22Rv1 (cell line): Measurements from ENCODE around the gene PCNX1.

Experiments
- ZFX ChIP-seq: fragments of 450-650 bp; IDR thresholded peaks from 2 replicates; pipeline ENCODE4 v1.6.1; 2017; ENCODE audit warnings: antibody characterized with exemption, borderline replicate concordance
- TF ChIP-seq, protein P1 (sequence below): fragments of 450-650 bp; IDR thresholded peaks from 2 replicates; pipeline ENCODE4 v1.5.1; 2017; ENCODE audit warnings: mild to moderate bottlenecking

DNA sequence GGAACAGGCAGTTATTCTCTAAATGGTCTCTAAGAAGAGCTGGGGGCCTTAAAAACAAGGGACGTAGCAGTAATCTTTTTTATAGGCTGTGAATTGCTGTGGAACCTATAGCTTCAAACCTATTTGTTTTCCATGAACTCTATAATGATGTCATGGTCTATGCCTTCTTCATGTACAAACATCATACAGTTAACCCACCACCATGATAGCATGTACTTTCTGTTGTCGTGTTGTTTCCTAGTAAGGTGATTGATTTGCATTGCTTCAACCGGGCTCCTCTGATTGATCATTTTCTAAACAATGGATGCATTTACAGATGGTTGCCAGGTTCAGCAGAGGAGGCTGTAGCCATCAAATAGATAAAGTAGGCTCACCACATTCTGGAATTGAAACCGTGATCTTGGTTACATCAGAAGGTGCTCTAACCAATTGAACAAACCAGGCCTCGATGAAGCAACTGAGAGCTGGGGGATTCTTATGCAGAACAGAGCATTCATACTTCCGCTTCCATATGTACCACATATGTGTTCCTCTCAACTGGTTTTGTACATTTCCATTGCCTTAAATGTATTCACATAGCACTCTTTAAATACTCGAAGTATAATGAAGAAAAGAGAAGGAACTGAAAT is 25.6 kb upstream of the PCNX1 start:
- TF ChIP-seq, protein P1, sequence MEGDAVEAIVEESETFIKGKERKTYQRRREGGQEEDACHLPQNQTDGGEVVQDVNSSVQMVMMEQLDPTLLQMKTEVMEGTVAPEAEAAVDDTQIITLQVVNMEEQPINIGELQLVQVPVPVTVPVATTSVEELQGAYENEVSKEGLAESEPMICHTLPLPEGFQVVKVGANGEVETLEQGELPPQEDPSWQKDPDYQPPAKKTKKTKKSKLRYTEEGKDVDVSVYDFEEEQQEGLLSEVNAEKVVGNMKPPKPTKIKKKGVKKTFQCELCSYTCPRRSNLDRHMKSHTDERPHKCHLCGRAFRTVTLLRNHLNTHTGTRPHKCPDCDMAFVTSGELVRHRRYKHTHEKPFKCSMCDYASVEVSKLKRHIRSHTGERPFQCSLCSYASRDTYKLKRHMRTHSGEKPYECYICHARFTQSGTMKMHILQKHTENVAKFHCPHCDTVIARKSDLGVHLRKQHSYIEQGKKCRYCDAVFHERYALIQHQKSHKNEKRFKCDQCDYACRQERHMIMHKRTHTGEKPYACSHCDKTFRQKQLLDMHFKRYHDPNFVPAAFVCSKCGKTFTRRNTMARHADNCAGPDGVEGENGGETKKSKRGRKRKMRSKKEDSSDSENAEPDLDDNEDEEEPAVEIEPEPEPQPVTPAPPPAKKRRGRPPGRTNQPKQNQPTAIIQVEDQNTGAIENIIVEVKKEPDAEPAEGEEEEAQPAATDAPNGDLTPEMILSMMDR, result no peak
- no peak for TF ChIP-seq ZFX
